Endothelial cell of hepatic sinusoid (primary cell): ENCODE results near the gene KIAA1549.

Source experiments
- in situ Hi-C: cut with HindIII; loops from 2 replicates; pipeline ENCODE4 v1.10.0; 2017; ENCODE audit warnings: low sequenced_read_pairs

KIAA1549 gene

DNA sequence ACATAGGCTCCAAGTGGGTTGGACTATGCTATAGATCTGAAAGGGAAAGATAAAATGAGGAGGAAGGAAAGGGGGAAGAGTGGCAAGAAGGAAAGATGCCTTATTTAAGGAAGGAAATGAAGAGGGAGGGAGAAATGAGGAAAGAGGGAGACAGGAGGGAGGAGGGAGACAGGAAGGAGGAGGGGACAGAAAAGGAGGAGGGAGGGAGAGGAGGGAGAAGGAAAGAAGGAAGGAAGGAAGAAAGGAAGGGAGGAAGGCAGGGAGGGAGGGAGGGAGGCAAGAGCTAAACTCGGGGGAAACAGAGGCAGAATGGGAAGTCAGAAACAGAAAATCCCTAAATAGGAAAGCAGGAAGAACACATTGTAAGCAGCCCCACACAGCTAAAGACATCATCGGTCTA lies 67.4 kb downstream of the KIAA1549 start:
- in situ Hi-C loops: loop anchor here (5.0 kb wide), 1 partner anchor 76 kb away; no protein-coding TSS in a partner anchor

DNA sequence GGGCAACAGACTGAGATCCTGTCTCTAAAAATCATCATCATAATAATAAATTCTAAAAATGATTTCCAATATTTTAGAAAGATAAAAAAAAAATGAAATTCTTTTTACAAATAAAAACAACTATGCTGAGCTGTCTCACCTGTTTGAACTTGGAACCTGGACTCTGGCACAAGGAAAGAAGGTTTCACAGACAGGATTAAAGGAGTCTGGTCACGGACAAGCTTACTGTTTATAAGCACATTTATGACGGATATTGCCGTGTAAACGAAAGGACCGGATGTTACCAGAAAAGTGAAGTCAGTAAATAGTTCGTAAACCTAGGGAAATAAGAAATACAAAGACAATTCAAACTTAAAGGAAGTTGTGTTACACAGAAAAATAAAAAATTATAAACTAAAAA lies 70.2 kb downstream of the KIAA1549 start:
- in situ Hi-C loops: loop anchor here (5.0 kb wide), 1 partner anchor 74 kb away; no protein-coding TSS in a partner anchor

DNA sequence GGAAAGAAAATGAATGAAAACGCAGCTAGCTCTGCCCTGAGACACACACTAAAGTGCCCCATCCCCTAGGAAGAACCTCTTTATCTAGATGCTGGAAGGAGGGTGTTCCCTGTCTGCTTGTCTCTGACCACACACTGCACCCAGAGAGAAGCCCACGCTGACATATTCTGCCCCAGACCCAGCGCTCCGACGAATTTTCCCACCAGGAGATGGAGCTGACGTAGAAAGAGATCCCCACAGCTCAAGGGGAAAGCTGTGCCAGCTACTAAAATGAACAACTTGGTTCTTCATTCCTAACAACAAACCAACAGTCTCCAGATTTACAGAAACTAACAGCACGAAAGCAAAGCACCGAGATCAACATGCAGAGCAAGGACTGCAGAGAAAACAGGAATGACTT lies 73.3 kb downstream of the KIAA1549 start:
- in situ Hi-C loops: loop anchor here (5.0 kb wide), 1 partner anchor 39 kb away; no protein-coding TSS in a partner anchor

DNA sequence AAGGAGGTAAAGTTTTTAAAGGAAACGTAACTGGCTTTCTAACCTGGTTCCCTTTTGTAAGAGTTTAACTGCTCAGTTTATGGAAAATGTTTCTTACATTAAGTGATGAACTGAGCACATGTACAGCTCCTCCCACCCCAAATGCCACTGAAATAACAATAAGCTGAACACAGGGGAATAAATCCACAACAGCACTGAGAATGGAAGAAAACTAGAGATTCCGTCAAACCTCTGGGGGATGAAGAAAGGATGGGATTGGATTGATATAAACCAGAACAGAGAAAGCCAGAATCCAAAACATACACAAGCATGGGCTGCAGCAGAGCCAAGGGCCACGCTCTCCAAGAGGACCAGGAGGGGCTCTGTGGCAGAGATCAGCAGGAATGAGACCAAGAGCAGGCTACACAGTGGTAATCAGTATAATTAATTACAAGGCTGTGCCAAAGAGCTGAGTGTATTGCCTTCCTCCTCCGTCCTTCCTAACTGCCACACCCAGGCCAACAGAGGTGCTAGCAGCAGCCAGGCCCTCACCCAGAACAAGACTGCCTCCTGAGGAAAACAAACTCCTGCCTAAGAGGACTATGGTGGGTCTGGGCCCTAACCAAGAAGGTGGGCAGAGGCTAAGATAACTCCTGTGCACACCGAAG lies 73.9 kb downstream of the KIAA1549 start:
- in situ Hi-C loops: loop anchor here (5.0 kb wide), 1 partner anchor 40 kb away; no protein-coding TSS in a partner anchor

DNA sequence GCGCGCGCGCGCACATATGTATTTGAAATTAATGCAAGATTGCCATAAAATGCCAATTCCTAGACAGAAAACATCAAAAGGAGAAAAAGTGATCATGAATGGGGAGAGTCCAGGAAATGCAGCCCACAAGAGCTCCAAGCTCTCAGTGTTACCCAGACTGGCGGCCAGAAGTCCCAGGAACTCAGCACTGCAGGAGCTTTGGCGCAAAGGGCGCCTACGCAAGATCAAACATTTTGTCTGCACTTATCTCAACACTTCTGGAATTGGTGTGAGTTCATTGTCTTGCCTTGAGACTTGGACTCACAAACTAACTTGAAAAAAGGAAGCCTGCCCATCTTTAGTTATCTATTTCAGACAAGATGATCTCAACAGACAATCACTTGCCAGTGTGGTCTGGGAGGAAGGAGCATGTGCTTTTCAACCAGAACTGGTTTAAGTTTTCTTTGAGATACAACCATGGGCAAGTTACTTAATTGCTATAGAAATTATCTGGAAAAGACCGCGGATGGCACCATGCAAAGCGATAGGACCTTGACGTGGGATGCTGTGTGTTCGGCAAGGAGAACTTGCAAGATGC lies 77.2 kb downstream of the KIAA1549 start:
- in situ Hi-C loops: no loop called here

DNA sequence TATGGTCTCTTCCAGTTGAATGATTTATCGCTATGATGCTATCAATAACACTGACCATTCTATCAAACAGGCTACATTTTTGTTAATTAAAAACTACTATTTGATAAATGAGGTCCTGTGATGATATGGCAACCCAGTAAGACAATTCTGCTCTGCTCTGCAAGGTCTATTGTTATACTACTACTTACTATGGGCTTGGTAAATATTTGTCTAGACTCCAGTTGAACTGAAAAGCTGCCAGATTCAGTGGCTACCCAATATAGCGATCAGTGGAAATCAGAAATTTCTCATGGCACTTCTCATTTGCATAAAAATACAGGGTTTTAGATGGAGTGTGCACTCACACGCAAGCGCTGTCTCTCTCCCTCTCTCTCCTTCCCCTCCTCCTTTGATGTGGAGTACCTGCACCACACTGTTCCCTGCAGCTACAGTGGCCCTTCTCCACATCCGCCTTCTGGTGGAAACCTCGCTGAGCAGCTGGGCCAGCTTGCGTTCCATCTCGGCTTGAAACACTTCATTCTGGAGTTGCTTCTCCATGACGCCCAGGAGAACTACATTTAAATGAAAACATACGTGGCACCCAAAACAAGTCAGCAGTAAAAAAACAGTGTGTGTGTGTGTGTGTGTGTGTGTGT lies 77.9 kb downstream of the KIAA1549 start:
- in situ Hi-C loops: no loop called here

DNA sequence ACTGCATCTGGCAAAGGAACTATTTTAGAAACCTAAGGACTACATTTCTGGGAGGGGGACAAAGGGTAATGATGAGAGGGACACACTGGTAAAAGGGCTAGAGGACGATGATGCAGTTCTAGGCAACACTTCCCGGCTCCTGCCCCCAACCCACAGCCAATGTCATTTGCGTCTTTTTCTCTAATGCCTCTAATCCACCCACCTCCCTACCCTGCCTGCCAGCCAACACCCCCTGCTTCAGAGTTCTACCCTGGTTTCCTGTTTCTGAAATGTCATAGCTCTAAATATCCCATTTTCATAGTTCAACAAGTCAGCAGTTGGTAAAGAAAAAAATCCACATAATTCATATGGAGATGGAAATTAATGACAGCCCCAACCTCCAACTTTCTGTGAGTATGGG lies 79.0 kb downstream of the KIAA1549 start:
- in situ Hi-C loops: no loop called here

DNA sequence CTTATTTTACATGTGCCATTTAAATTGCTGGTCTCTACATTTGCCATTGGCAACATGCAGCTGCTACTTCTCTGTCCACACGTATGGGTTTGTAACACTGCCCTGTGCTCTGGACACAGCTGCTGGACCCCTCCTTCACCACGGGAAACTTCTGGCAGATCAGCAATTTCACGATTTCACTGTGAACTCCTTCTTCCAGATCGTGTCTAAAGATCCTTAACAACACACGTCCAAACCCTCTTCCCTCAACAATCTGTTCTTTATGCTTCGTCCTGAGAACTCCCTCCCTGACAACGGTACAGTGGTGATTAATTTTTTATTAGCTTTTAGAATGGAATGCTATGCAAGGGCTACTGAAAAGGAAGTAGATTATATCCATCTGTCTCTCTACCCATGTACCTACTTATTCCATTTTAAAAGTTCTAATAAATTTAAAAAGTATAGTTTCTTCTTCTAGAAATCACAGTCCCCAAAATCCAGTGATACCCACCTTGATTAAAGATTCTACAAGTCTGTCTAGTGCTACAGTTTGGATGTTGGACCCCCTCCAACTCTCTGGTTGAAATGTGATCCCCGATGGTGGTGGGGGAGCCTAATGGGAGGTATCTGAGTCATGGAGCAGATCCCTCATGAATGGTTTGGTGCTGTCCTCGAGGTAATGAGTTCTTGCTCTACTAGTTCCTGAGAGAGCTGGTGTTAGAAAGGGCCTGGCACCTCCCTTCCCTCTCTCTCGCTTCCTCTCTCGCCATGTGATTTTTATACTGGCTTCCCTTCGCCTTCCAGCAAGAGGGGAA lies 81.0 kb downstream of the KIAA1549 start:
- in situ Hi-C loops: no loop called here

DNA sequence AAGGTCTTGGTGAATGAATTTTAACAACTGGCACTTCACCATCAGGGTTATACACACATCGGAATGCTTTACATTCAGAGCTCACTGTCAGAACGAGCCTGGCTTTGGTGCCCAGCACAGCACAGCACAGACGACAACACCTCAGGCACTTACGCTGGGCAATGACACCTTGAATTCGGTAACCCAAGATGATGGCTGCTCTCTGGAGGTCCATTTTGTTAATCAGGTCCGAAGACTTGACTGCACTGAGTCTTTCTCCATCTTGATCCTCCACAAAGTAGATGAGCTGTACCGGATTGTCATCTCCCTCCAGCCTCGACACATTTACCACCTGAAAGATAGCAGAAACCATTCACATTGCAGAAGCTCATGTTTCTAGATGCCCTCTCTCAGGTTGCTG lies 82.4 kb downstream of the KIAA1549 start:
- in situ Hi-C loops: no loop called here

DNA sequence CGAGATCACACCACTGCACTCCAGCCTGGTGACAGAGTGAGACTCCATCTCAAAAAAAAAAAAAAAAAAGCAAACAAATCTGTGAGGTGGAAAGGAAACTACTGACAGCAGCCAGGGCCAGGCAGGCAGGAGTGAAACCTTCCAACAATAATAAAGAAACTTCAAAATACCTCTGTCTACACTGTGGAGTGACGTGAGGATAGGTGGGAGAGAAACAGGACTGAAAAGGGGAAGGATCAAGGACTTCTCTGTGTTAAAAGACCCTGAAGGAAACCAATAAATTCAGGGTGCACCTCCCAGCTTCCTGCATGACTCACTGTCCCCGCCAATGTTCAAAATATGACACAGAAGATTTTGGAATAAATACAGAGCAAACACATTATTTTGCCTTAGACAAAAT lies 82.9 kb downstream of the KIAA1549 start:
- in situ Hi-C loops: no loop called here

DNA sequence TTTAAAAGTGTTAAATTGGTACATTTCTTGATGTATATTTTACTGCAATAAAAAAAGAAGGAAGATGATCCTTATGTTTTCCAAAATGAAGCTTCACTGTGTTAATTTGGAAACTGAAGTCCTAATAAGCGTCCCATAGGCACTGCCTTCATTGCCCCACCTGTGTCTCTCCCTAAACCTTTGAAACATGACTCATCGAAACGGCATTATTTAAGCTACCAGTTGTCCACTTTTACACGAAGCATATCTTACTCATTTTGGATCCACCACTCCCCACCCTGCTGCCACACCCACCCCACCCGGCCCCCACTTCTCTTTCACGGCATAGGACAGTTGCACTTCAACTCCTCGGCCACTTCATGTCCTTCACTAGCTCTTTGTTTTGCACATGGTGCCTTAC lies 85.5 kb downstream of the KIAA1549 start:
- in situ Hi-C loops: no loop called here

DNA sequence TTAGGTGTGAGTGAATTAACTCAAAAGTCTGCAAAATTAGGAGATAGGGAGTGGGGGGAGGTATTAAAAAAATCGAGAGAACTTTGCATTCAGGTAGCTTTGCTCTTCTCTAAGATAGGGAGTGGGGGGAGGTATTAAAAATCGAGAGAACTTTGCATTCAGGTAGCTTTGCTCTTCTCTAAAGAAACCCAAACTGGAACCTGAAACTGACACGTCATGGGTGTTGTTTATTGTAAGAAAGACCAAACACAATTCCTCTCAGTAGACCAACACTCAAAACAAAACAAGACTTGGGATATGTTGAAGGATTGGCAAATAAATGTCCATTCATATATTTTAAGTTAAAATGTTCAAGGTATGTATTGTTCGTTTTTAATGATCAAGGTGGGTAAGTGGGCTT lies 87.9 kb downstream of the KIAA1549 start:
- in situ Hi-C loops: loop anchor here (5.0 kb wide), 1 partner anchor 41 kb away; no protein-coding TSS in a partner anchor

DNA sequence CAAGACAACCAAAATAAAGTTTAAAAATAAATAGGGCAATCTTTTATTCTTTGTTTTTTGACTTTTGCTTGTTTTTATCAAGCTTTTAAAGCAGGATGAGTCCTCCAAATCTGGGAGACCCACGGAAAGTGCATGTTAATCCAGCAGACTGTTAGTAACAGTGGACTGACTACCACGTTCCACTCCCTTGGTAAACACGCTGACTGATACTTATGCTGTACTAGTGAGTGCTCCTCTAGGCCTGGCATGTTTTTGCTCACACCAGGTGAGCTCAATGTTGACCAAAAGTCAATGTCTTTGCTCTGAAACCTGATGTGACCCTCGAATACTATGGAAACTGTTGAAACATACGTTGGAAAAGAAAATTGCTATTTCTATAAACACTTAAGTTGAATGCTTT lies 88.4 kb downstream of the KIAA1549 start:
- in situ Hi-C loops: loop anchor here (5.0 kb wide), 1 partner anchor 41 kb away; no protein-coding TSS in a partner anchor

DNA sequence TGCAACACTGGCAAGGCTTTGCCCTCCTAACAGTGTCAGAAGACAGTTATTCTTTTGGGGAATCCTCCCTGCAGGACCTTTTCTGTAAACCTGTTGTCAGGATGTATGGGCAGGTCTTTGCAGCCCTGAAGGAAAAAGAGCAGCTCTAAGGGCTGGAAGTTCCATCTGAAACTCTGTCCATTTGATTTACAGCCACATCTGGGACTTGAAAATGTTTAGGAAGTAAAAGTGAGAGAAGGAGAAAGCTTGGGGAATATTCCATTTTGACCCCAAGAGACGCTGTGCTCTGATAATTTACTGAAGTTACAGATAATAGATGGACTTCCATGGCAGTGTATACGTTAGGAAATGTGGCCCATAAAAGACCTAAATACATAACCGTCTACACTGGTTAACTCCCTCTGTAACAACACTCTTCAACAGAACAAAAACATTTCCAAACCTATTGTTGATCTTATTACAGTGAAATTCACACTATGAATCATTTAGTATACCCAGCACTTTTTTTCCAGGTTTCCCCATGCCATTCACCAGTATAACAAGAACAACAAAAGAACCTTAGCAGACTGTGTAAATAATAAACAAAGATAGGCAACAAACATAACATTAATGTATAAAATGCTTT lies 89.1 kb downstream of the KIAA1549 start:
- in situ Hi-C loops: loop anchor here (5.0 kb wide), 1 partner anchor 40 kb away; no protein-coding TSS in a partner anchor

DNA sequence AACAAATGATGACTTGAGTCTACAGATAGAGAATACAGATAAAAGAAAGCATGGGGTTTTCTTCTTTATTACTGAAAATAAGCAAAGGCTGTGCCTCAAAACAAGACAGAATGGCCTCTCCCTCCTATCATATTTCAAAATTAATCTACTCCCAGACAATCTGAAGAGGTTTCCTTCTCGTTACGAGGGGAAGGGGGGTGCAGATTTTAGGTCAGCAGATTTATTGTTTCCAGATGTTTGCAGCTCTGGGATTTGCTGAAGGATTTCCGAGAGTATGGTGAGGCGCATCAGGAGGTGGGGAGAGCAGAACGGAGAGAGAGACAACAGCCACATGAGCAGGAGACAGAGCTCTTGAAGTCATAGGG lies 89.8 kb downstream of the KIAA1549 start:
- in situ Hi-C loops: loop anchor here (5.0 kb wide), 1 partner anchor 39 kb away; no protein-coding TSS in a partner anchor

DNA sequence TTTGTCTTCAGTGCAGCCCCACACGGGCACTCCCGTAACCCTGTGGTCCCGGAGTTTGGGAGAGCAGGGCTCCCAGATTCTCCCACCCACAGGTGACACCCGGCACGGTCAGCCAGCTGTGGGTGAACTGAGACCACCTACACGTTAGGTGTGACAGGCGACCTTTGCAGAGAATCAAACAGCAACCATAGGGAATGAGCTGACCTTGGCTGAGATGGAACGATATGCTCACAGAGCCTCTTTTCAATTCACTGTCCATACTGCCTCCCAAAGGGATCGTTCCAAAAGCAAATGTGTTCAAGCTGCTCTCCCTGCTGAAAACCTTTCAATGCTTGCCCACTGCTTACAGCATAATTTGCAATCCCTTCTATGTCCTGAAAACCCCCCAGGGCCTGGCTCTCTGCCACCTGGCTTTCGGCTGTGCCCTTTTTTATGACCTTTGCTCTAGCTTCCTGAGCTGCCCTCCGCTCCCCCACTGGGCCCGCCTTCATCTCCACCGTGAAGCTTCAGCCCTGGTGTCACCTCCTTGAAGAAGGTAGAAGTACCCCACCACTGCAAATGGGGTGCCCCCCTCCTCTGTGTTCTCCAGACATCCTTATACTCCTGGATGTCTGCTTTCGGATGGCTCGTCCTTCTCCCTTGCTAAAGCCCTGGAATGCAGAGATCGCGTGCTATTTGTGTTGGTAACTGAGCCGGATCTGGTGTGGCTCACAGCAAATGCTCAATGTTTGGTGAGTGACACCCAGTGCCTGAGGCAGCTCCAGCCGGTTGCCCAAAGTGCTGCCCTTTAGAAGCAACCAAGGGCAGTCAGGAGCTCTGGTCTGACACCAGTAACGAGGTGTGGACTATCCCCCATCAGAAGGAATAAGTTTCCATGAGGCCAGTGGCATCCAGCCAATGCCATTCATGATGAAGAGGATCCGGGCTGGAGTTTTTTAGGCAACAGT lies 90.4 kb downstream of the KIAA1549 start:
- in situ Hi-C loops: loop anchor here (5.0 kb wide), 1 partner anchor 38 kb away; no protein-coding TSS in a partner anchor

DNA sequence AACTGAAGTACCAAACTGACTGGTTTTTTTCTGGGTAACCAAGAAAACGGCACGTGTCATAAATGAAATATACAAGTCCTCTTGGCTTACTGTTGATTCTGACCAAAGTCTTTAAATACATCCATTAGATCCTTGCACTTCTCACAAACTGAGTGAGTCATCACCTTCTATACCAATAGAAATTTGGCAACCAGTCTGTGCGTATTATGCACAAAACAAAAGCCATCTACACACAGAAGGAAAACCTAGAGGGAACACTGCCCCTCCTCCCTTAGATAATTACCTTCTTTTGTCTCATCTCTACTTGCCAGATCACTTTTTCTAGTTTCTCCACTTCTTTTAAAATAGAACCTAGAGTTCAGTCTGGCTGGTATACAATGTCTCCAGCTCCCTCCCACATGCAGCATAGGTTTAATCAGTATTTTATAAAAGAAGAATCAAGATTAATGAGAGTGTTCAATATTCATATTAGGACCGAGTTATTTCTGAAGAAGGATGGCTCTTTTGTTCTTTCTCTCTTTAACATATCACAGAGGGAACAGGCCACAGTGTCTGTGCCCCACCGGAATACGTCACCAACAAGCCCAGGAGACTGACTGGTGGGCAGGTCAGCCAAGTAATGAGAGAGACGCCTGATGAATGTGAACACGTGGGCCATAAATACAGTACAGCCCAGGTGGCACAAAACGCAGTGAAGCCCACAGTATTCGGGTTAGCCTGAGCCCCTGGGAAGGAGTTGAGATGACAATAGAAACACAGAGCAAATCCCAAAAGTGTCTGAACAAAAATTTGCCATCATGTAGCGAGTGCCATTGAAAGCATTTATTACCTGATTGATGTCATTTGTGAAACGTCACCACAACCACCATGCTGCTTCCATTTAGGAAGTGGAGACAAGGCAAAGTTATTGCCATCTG lies 91.3 kb downstream of the KIAA1549 start:
- in situ Hi-C loops: loop anchor here (5.0 kb wide), 1 partner anchor 38 kb away; no protein-coding TSS in a partner anchor

DNA sequence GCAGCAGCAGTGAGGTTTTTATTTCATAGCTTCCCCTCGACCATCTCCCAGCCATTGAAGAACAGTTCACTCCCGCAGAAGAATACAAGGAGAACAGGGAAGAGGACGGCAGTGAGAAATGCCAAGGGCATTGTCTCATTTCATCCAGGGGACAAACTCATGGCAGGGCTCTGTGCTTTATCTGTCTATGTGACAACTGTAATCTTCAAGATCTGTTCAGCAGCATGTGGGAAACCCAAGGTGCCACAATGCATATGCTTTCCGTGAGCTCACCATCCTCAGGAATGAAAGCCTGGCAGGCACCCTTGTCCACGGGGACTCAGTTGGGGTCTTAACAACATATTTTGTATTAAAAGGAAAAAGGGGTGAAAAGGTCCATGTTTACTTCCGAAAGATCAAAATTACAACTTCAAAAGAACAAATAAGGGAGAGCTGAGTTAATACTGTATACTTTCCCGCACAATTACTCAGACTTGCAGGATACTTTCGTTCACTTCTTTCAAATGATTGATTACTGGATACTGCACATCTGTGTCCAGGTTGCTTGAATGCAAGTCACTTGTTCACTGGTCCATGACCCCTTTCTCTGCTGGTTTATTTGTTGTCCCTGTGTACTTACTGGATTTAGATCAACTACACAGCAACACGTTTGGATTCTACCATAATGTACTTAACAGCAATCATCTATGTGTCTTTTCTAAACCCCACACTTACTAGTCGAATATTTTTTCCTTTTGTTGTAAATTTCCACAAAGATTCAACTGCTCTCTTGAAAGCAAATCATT lies 93.1 kb downstream of the KIAA1549 start:
- in situ Hi-C loops: no loop called here
